Measurements from ENCODE around the gene ANGPT4.

Gene ANGPT4

DNA sequence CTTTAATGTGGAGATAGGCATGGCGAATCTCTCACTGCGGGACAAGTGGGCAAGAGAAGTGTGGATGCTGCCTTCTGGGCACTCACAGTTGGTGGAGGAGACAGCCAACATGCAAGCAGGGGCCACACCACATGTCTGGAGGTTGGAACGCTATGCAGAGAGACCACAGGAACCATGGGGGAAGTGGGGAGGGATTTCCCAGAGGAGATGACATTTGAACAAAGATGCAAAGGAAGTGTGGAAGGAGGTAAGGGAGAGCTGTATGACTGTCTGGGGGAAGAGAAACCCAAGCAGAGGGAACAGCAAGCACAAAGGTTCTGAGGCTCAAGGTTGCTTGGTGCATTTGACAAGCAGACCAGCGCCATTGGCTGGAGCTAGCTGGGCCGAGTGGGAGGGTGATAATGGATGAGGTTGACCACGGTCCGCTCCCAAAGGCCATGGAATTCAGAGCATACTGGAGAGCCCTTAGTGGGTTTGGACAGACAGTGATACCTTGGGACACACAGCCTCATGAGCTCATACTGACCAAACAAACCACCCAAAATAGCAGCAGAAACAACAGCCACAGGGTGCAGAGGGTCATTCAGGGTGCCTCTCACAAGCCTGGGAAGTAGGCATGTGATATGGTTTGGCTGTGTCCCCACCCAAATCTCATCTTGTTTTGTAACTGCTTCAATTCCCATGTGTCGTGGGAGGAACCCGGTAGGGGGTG lies 90.3 kb downstream of the ANGPT4 start:
- DNase-seq (ENCODE audit: low read depth, low spot score), result no peak

GRCh38 chr20:824916-825315 lies 91.2 kb downstream of the ANGPT4 start:
- DNase-seq (ENCODE audit: low read depth, low spot score), result no peak

- no peak for DNase-seq (ENCODE audit: low read depth, low spot score)
Measured at GRCh38 chr20:824490-824889, 91.6 kb downstream of the ANGPT4 start.

DNA sequence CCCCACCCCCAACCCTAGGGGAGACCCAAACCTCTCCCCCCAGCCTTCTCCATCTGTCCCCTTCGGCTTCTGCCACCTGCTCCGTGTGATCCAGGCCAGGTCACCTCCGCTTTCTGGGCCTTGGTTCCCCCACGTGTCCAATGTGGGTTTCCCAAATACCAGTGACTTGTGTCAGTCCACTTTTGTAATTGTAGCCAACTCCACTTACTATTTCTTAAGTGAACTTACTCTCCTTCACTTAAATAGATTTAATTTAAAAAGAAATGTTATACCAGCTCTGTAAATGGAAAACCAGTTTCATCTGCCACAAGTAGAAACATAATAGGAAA lies 92.6 kb downstream of the ANGPT4 start:
- DNase-seq (ENCODE audit: low read depth, low spot score), result no peak

GRCh38 chr20:822651-823573 lies 93.2 kb downstream of the ANGPT4 start:
- no peak for DNase-seq (ENCODE audit: low read depth, low spot score)

DNA sequence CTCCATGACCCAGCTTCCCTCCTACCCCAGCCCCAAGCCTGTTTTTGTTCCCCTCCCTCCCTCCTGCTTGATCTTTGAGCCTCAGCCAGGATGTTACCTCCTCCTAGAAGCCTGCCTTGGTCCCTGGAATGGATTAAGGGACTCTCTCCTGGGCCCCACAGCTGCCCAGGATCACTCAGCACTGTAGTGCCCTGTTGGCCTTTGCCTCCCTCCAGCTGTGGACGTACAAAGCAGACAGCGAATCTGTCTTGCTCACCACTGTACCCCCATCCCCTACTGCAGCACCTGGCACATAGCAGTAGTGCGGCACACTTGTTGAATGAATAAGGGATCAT lies 94.4 kb downstream of the ANGPT4 start:
- DNase-seq (ENCODE audit: low read depth, low spot score), result no peak

- DNase-seq (ENCODE audit: low read depth, low spot score), result no peak
Measured at GRCh38 chr20:821046-821730, 94.9 kb downstream of the ANGPT4 start.

GRCh38 chr20:820323-820953 lies 95.7 kb downstream of the ANGPT4 start:
- DNase-seq (ENCODE audit: low read depth, low spot score), result no peak

Measured in brain pericyte (primary cell).